GM12891 (cell line): Measurements from ENCODE around the gene AGBL2.
"Not testable (repeated sequence)": the region's sequence is repeated elsewhere in the genome, so short reads cannot be mapped to it uniquely, and the experiment has no call there.

Experiments used
- POLR2A ChIP-seq: IDR thresholded peaks from 2 replicates; pipeline ENCODE4 v1.6.1; 2011; ENCODE audit warnings: low read depth, low read length, control low read depth
- POLR2AphosphoS5 ChIP-seq: IDR thresholded peaks from 2 replicates; pipeline ENCODE4 v1.6.1; 2011; ENCODE audit warnings: low read depth, low read length, control low read depth
- POU2F2 ChIP-seq: IDR thresholded peaks from 2 replicates; pipeline ENCODE4 v1.6.1; 2011; ENCODE audit warnings: low read depth, mild to moderate bottlenecking, control low read depth, low read length, moderate library complexity
- TAF1 ChIP-seq: IDR thresholded peaks from 2 replicates; pipeline ENCODE4 v1.6.1; 2011; ENCODE audit warnings: low read depth, low read length, control low read depth

DNA sequence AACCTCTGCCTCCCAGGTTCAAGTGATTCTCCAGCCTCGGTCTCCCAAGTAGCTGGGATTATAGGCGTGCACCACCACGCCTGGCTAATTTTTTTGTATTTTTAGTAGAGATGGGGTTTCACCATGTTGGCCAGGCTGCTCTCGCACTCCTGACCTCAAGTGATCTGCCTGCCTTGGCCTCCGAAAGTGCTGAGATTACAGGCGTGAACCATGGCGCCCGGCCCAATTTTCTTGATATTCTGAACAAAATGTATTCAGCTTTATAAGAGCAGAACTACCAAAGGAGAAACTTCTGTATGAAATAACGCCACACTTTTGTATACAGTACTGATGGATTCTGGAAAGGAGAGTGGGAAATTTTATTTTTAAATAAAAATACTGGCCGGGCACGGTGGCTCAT lies 44.1 kb upstream of the AGBL2 start:
- not testable (repeated sequence) for TF ChIP-seq TAF1, POLR2A, POU2F2, POLR2AphosphoS5
